Astrocyte (in vitro differentiated cells and primary cell): Measurements from ENCODE around the gene TDRD15. TPM values are rescaled to one million over a fixed set of nuclear protein-coding genes. Genes with fewer than 3 reads are reported as not detected.

Experiments used
- DNase-seq: peaks from one replicate; pipeline ENCODE4 v3.0.0-alpha.2; 2010; ENCODE audit warnings: low read depth
- FAIRE-seq: peaks from 2 replicates; lab custom pipeline; 2011; peaks lifted over from hg19 to GRCh38; lab: Jason Lieb, UNC
- H2AFZ ChIP-seq: 2 replicates; pipeline ENCODE4 v1.6.0; 2012; ENCODE audit warnings: low read depth, low read length, inconsistent platforms
- H3K27ac ChIP-seq: 2 replicates; pipeline ENCODE4 v1.5.1; 2011; ENCODE audit warnings: low read depth, low read length, inconsistent platforms
- H3K27me3 ChIP-seq: 2 replicates; pipeline ENCODE4 v1.6.0; 2011; ENCODE audit warnings: low read length, inconsistent platforms; ENCODE audit not compliant: insufficient read depth
- H3K36me3 ChIP-seq: 2 replicates; pipeline ENCODE4 v1.5.1; 2011; ENCODE audit warnings: low read length, inconsistent platforms; ENCODE audit not compliant: insufficient read depth
- H3K4me1 ChIP-seq: 2 replicates; pipeline ENCODE4 v1.5.1; 2011; ENCODE audit warnings: low read length, inconsistent platforms; ENCODE audit not compliant: insufficient read depth
- H3K4me2 ChIP-seq: 2 replicates; pipeline ENCODE4 v1.6.0; 2012; ENCODE audit warnings: low read length, inconsistent platforms
- H3K4me3 ChIP-seq: 2 replicates; pipeline ENCODE4 v1.5.1; 2011; ENCODE audit warnings: low read depth, mild to moderate bottlenecking, low read length, inconsistent platforms; ENCODE audit not compliant: insufficient read depth
- H3K79me2 ChIP-seq: 2 replicates; pipeline ENCODE4 v1.6.0; 2012; ENCODE audit warnings: mild to moderate bottlenecking, low read length, inconsistent platforms; ENCODE audit not compliant: insufficient read depth
- H3K9ac ChIP-seq: 2 replicates; pipeline ENCODE4 v1.6.0; 2012; ENCODE audit warnings: mild to moderate bottlenecking, low read length, inconsistent platforms
- H3K9me3 ChIP-seq: 2 replicates; pipeline ENCODE4 v1.5.1; 2012; ENCODE audit warnings: low read depth, mild to moderate bottlenecking, low read length, inconsistent platforms; ENCODE audit not compliant: insufficient read depth
- H4K20me1 ChIP-seq: 2 replicates; pipeline ENCODE4 v1.6.0; 2012; ENCODE audit warnings: low read length, inconsistent platforms; ENCODE audit not compliant: insufficient read depth
- H3K27ac Mint-ChIP-seq: one replicate; pipeline ENCODE4 v1.8.0; 2021; ENCODE audit warnings: mild to moderate bottlenecking, mixed read lengths; ENCODE audit not compliant: unreplicated experiment
- H3K27me3 Mint-ChIP-seq: one replicate; pipeline ENCODE4 v1.8.0; 2021; ENCODE audit warnings: low read depth, mixed read lengths; ENCODE audit not compliant: unreplicated experiment
- H3K36me3 Mint-ChIP-seq: one replicate; pipeline ENCODE4 v1.8.0; 2021; ENCODE audit warnings: low read depth, mixed read lengths; ENCODE audit not compliant: unreplicated experiment
- H3K4me1 Mint-ChIP-seq: one replicate; pipeline ENCODE4 v1.8.0; 2021; ENCODE audit warnings: low read depth, mixed read lengths; ENCODE audit not compliant: unreplicated experiment
- H3K4me3 Mint-ChIP-seq: one replicate; pipeline ENCODE4 v1.8.0; 2021; ENCODE audit warnings: mild to moderate bottlenecking, moderate library complexity, mixed read lengths; ENCODE audit not compliant: unreplicated experiment
- H3K9me3 Mint-ChIP-seq: one replicate; pipeline ENCODE4 v1.8.0; 2021; ENCODE audit warnings: mild to moderate bottlenecking, mixed read lengths; ENCODE audit not compliant: unreplicated experiment
- CTCF ChIP-seq: IDR thresholded peaks from 2 replicates; pipeline ENCODE4 v1.5.1; 2011; ENCODE audit warnings: low read depth, mild to moderate bottlenecking, inconsistent platforms, low read length, moderate library complexity; ENCODE audit not compliant: insufficient read depth
- EZH2 ChIP-seq: IDR thresholded peaks from 2 replicates; pipeline ENCODE4 v1.6.1; 2012; ENCODE audit warnings: mild to moderate bottlenecking, low read length, inconsistent platforms; ENCODE audit not compliant: insufficient read depth
- total RNA-seq: library from RNA; stranded (reverse); gene quantifications from 2 replicates; pipeline ENCODE4 v1.2.1, GENCODE V29; 2021

TDRD15 gene
- total RNA-seq, 1 donor from 2014 or later: not detected

DNA sequence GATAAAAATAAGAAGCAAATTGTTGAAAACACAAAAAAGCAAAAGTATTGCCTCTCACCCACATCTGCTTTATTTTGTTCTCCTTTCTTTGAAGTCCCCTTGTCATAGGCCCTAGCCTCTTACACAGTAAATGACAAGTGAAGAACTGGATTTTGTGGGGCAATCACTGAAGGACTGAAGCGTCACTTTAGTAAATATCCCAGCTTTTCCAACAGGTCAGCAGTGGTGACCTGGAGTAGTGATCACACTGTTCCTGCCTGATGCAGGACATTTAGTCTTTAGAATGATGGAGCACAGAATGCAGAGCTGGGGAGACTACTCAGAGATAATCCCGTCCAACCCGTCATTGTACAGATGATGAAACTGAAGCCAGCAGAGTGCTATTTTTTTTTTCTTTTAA lies 28.1 kb upstream of the TDRD15 start:
- peaks cover 2% of the 10 kb centered on the region for H3K9me3 ChIP-seq
- no peaks in the 10 kb centered on the region for H3K9me3 Mint-ChIP-seq
- H4K20me1 ChIP-seq: no peaks in the 10 kb centered on the region
- no peak overlapping the region for H3K27ac Mint-ChIP-seq
- no peak overlapping the region for H3K4me2 ChIP-seq
- FAIRE-seq: no peak
- H2AFZ ChIP-seq: no peak overlapping the region
- H3K9ac ChIP-seq: no peak overlapping the region
- H3K4me1 Mint-ChIP-seq: no peaks in the 10 kb centered on the region
- H3K27ac ChIP-seq: no peak overlapping the region
- H3K27me3 ChIP-seq: no peaks in the 10 kb centered on the region
- H3K4me3 ChIP-seq: no peak overlapping the region
- no peak for DNase-seq
- H3K36me3 ChIP-seq: no peaks in the 10 kb centered on the region
- no peaks in the 10 kb centered on the region for H3K4me1 ChIP-seq
- H3K36me3 Mint-ChIP-seq: no peaks in the 10 kb centered on the region
- H3K79me2 ChIP-seq: no peaks in the 10 kb centered on the region
- H3K4me3 Mint-ChIP-seq: no peak overlapping the region
- no peaks in the 10 kb centered on the region for H3K27me3 Mint-ChIP-seq
- no peak for TF ChIP-seq CTCF
- TF ChIP-seq EZH2: no peak

GRCh38 chr2:21096458-21096857 lies 27.3 kb upstream of the TDRD15 start:
- Histone ChIP-seq H3K27me3 (no peaks in the 10 kb centered on the region), H3K79me2 (no peaks in the 10 kb centered on the region), H3K4me1 (no peaks in the 10 kb centered on the region), H3K4me2 (no peak overlapping the region), H4K20me1 (no peaks in the 10 kb centered on the region), H3K27ac (no peak overlapping the region), H2AFZ (no peak overlapping the region), H3K4me3 (no peak overlapping the region), H3K9ac (no peak overlapping the region), H3K9me3 (peaks cover 2% of the 10 kb centered on the region), H3K36me3 (no peaks in the 10 kb centered on the region)
- Mint-ChIP-seq H3K36me3 (no peaks in the 10 kb centered on the region), H3K27ac (no peak overlapping the region), H3K4me3 (no peak overlapping the region), H3K9me3 (no peaks in the 10 kb centered on the region), H3K4me1 (no peaks in the 10 kb centered on the region), H3K27me3 (no peaks in the 10 kb centered on the region)
- no peak for TF ChIP-seq CTCF
- TF ChIP-seq EZH2: no peak
- DNase-seq (no peak), FAIRE-seq (no peak)

DNA sequence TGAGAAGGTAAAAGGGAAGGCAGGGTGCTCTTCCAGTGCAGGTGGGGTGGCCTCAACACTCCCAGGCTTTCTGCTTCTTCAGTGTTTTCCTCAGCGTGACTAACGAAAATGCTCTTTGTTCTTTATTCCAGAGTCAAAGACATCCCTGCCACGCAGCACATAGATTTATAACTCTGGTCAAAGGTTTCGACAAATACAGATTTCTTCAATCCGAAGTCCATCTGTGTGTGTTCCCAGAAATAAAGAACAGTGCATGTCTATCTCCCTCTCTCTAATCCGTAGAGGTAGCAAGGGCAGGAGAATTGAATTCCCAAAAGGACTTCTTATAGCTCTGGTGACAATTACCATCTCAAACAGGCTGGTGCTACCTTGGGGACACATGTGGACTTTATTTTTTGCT lies 26.4 kb upstream of the TDRD15 start:
- TF ChIP-seq CTCF (no peak), EZH2 (no peak)
- no peak overlapping the region for H3K4me3 ChIP-seq
- Mint-ChIP-seq H3K9me3 (no peaks in the 10 kb centered on the region), H3K4me3 (no peak overlapping the region), H3K36me3 (no peaks in the 10 kb centered on the region), H3K27ac (no peak overlapping the region), H3K4me1 (no peaks in the 10 kb centered on the region), H3K27me3 (peaks cover under 1% of the 10 kb centered on the region)
- H3K27ac ChIP-seq: no peak overlapping the region
- no peak overlapping the region for H3K9ac ChIP-seq
- H3K9me3 ChIP-seq: peaks cover 2% of the 10 kb centered on the region
- FAIRE-seq (no peak), DNase-seq (no peak)
- no peak overlapping the region for H2AFZ ChIP-seq
- no peaks in the 10 kb centered on the region for H3K4me1 ChIP-seq
- H3K79me2 ChIP-seq: no peaks in the 10 kb centered on the region
- H3K36me3 ChIP-seq: no peaks in the 10 kb centered on the region
- H3K27me3 ChIP-seq: no peaks in the 10 kb centered on the region
- no peak overlapping the region for H3K4me2 ChIP-seq
- no peaks in the 10 kb centered on the region for H4K20me1 ChIP-seq
